Upper lobe of left lung (tissue), 4 donors: ENCODE measurements around the gene CPSF4L.

Experiments
- CTCF ChIP-seq, 6 experiments: fragments of 450-650 bp in 4 of 6; fragments of 200-600 bp in 2 of 6; sonication (generic) in 2 of 6; IDR thresholded peaks; one replicate each; pipeline ENCODE4 v1.5.1; 2016 to 2019; ENCODE audit warnings: antibody characterized with exemption in 6 of 6
- EP300 ChIP-seq, 4 donors: sonication (generic); formaldehyde crosslinking; IDR thresholded peaks; one replicate each; pipeline ENCODE4 v1.5.1; 2017; ENCODE audit warnings: antibody characterized with exemption in 4 of 4, control low read depth in 2 of 4
- POLR2A ChIP-seq, 4 donors: fragments of 450-650 bp; IDR thresholded peaks; one replicate each; pipeline ENCODE4 v1.5.1; 2016 to 2017; ENCODE audit warnings: antibody characterized with exemption in 4 of 4, mild to moderate bottlenecking in 2 of 4
- POLR2AphosphoS5 ChIP-seq, 2 donors: sonication (generic); formaldehyde crosslinking; IDR thresholded peaks; one replicate each; pipeline ENCODE4 v1.5.1; 2017; ENCODE audit warnings: antibody characterized with exemption in 2 of 2

- TF ChIP-seq POLR2A (IDR thresholded peaks at IDR 0.05) (no peak), POLR2AphosphoS5 (IDR thresholded peaks at IDR 0.05) (no peak), CTCF (IDR thresholded peaks at IDR 0.05) (peak in 1 of 6 experiments; percentile 8), EP300 (IDR thresholded peaks at IDR 0.05) (no peak)
Measured at GRCh38 chr17:73247726-73248125, 14.0 kb downstream of the CPSF4L start.
